A673 (cell line): ENCODE measurements around the gene GALNTL6.

Experiments used
- CTCF ChIP-seq: fragments of 300-800, 200-600 bp; sonication (generic); conservative IDR thresholded peaks from 2 replicates; pipeline ENCODE4 v1.5.1; 2017; ENCODE audit warnings: low read depth, mild to moderate bottlenecking, antibody characterized with exemption, low read length, moderate library complexity, mixed read lengths
- EZH2 ChIP-seq: fragments of 200-600 bp; sonication (generic); IDR thresholded peaks from 2 replicates; pipeline ENCODE4 v1.6.1; 2017; ENCODE audit warnings: borderline replicate concordance, low read depth, mild to moderate bottlenecking, mixed read lengths, antibody characterized with exemption, low read length; ENCODE audit not compliant: poor library complexity, severe bottlenecking

- TF ChIP-seq CTCF: no peak
- no peak for TF ChIP-seq EZH2
Measured at GRCh38 chr4:171929477-171929876, 116.3 kb downstream of the GALNTL6 start.
